Hepatocyte (in vitro differentiated cells): ENCODE results near the gene PHLDA3.

Source experiments
- CTCF ChIP-seq: fragments of 200-600 bp; sonication (generic); IDR thresholded peaks from 2 replicates; pipeline ENCODE4 v1.5.1; 2016; ENCODE audit warnings: antibody characterized with exemption, mild to moderate bottlenecking; ENCODE audit not compliant: poor library complexity
- EZH2phosphoT487 ChIP-seq: fragments of 200-600 bp; sonication (generic); IDR thresholded peaks from one replicate; pipeline ENCODE4 v1.6.1; 2018; ENCODE audit warnings: antibody characterized with exemption, mild to moderate bottlenecking, low read depth, moderate library complexity; ENCODE audit not compliant: unreplicated experiment, severe bottlenecking

GRCh38 chr1:201427963-201428362 is 41.0 kb downstream of the PHLDA3 start:
- no peak for TF ChIP-seq CTCF
- no peak for TF ChIP-seq EZH2phosphoT487
